B cell (primary cell): Measurements from ENCODE around the gene ALKBH2. TPM values are rescaled to one million over a fixed set of nuclear protein-coding genes. Genes with fewer than 3 reads are reported as not detected.

Experiments used
- ATAC-seq: fragments of 200-7000 bp; cut with Tn5 transposase; one replicate; pipeline ENCODE4 v1.10.0; 2021; ENCODE audit warnings: low read depth, mild to moderate bottlenecking, moderate number of reproducible peaks, moderate library complexity
- CTCF ChIA-PET: fragments of 350-600 bp; sonication (Branson Sonifier 250); formaldehyde crosslinking; loops from one replicate; lab custom pipeline; 2021; ENCODE audit warnings: antibody characterized with exemption, inconsistent platforms; lab: Charles Lee
- POLR2A ChIA-PET: fragments of 350-600 bp; sonication (Branson Sonifier 250); formaldehyde crosslinking; loops from one replicate; lab custom pipeline; 2021; ENCODE audit warnings: antibody characterized with exemption; lab: Charles Lee
- DNase-seq: peaks from one replicate; pipeline ENCODE4 v3.0.0; 2013
- H2AFZ ChIP-seq: 2 replicates; pipeline ENCODE4 v1.6.1; 2012; ENCODE audit warnings: mild to moderate bottlenecking, low read depth, low read length; ENCODE audit not compliant: insufficient read depth, poor library complexity, severe bottlenecking
- H3K27ac ChIP-seq, 2 donors: 1 replicate in 1 of 2; 2 replicates in 1 of 2; pipeline ENCODE4 v1.5.1; 2012 to 2013; ENCODE audit warnings: low read length in 2 of 2, mild to moderate bottlenecking in 2 of 2, moderate library complexity in 1 of 2
- H3K27me3 ChIP-seq, 4 experiments: fragments of 200-600 bp in 1 of 4; sonication (generic) in 1 of 4; replicated peaks in 1 of 4; 1 replicate in 2 of 4; 2 replicates in 2 of 4; pipeline versions ENCODE4 v1.6.1 to v1.7.0; 2013 to 2016; ENCODE audit warnings: low read length in 3 of 4, mild to moderate bottlenecking in 2 of 4, mixed read lengths in 1 of 4, moderate library complexity in 1 of 4; ENCODE audit not compliant: insufficient read depth in 4 of 4, control insufficient read depth in 3 of 4; ENCODE audit errors: control extremely low read depth in 1 of 4
- H3K36me3 ChIP-seq, 2 experiments: replicated peaks in 1 of 2; 1 replicate in 1 of 2; 2 replicates in 1 of 2; pipeline versions ENCODE4 v1.6.1 to v1.7.1; 2013; ENCODE audit warnings: low read length in 1 of 2; ENCODE audit not compliant: insufficient read depth in 2 of 2, control insufficient read depth in 1 of 2; ENCODE audit errors: control extremely low read depth in 1 of 2, extremely low read depth in 1 of 2
- H3K4me1 ChIP-seq, 2 donors: fragments of 200-600 bp in 1 of 2; sonication (generic) in 1 of 2; 1 replicate in 1 of 2; 2 replicates in 1 of 2; pipeline versions ENCODE4 v1.5.1 to v1.6.1; 2013 to 2017; ENCODE audit warnings: low read length in 2 of 2; ENCODE audit not compliant: control insufficient read depth in 2 of 2, insufficient read depth in 2 of 2
- H3K4me2 ChIP-seq: replicated peaks from 2 replicates; pipeline ENCODE3; 2012; ENCODE audit warnings: mild to moderate bottlenecking, low read depth, low read length; ENCODE audit not compliant: poor library complexity, severe bottlenecking
- H3K4me3 ChIP-seq, 5 experiments: fragments of 200-600 bp in 1 of 5; sonication (generic) in 1 of 5; 1 replicate in 3 of 5; 2 replicates in 2 of 5; pipeline versions ENCODE4 v1.5.1 to v1.7.0; 2011 to 2016; ENCODE audit warnings: low read length in 4 of 5, mild to moderate bottlenecking in 4 of 5, low read depth in 2 of 5, control low read depth in 1 of 5, moderate library complexity in 1 of 5; ENCODE audit not compliant: insufficient read depth in 1 of 5; ENCODE audit errors: control extremely low read depth in 1 of 5, extremely low read depth in 1 of 5
- H3K79me2 ChIP-seq: fragments of 200-600 bp; sonication (generic); one replicate; pipeline ENCODE4 v1.6.0; 2016; ENCODE audit warnings: low read length; ENCODE audit not compliant: control insufficient read depth, insufficient read depth
- H3K9ac ChIP-seq: fragments of 200-600 bp; sonication (generic); 2 replicates; pipeline ENCODE4 v1.6.1; 2017; ENCODE audit warnings: mild to moderate bottlenecking, low read length, moderate library complexity
- H3K9me3 ChIP-seq, 3 donors: one replicate each; pipeline versions ENCODE4 v1.6.1 to v1.7.1; 2013; ENCODE audit warnings: low read length in 2 of 3; ENCODE audit not compliant: control insufficient read depth in 2 of 3, insufficient read depth in 1 of 3; ENCODE audit errors: control extremely low read depth in 1 of 3
- H4K20me1 ChIP-seq: 2 replicates; pipeline ENCODE4 v1.6.0; 2012; ENCODE audit warnings: mild to moderate bottlenecking, low read length; ENCODE audit not compliant: insufficient read depth, control insufficient read depth, poor library complexity, severe bottlenecking
- H3K27ac Mint-ChIP-seq: one replicate; pipeline ENCODE4 v1.8.0; 2021; ENCODE audit warnings: mixed read lengths
- H3K27me3 Mint-ChIP-seq: one replicate; pipeline ENCODE4 v1.8.0; 2021; ENCODE audit warnings: mixed read lengths
- H3K4me1 Mint-ChIP-seq: one replicate; pipeline ENCODE4 v1.8.0; 2021; ENCODE audit warnings: mixed read lengths
- H3K4me3 Mint-ChIP-seq: one replicate; pipeline ENCODE4 v1.8.0; 2021; ENCODE audit warnings: mixed read lengths
- H3K9me3 Mint-ChIP-seq: one replicate; pipeline ENCODE4 v1.8.0; 2022; ENCODE audit warnings: mixed read lengths; ENCODE audit not compliant: insufficient read depth
- CTCF ChIP-seq: fragments of 200-600 bp; IDR thresholded peaks from one replicate; pipeline ENCODE4 v1.8.0; 2022; ENCODE audit warnings: antibody characterized with exemption, mild to moderate bottlenecking
- EZH2 ChIP-seq: IDR thresholded peaks from 2 replicates; pipeline ENCODE4 v1.6.1; 2012; ENCODE audit warnings: borderline replicate concordance, low read depth, mild to moderate bottlenecking, moderate library complexity, low read length; ENCODE audit not compliant: insufficient read depth, poor library complexity, severe bottlenecking
- WGBS: methylation state at CpG from one replicate; pipeline ENCODE4 v1.1.5; 2013; ENCODE audit warnings: missing lambda C conversion rate; ENCODE audit not compliant: insufficient coverage; 5-methylcytosine and 5-hydroxymethylcytosine counted together
- intact Hi-C: fragments of 100-400 bp; cut with micrococcal nuclease; formaldehyde crosslinking; loops from one replicate; pipeline ENCODE4 v1.10.0; 2022
- polyA plus RNA-seq: library from polyadenylated mRNA; depleted of rRNA; stranded (reverse); fragments of >200 nt; gene quantifications from 2 replicates; pipeline ENCODE4 v1.2.3, GENCODE V29; 2012
- total RNA-seq, 2 donors: library from RNA; stranded (reverse); fragments of 120-200 nt in 1 of 2; gene quantifications; 1 replicate in 1 of 2; 2 replicates in 1 of 2; pipeline versions ENCODE4 v1.2.3 to v1.2.4, GENCODE V29; 2013 to 2022

The ALKBH2 gene
- total and polyA plus RNA-seq, 2 donors (not counting 1 experiment from before 2014, with no cell fraction given) = 14.6 TPM

- TF ChIP-seq CTCF (no peak), EZH2 (no peak)
- Histone ChIP-seq H3K4me1 (peaks cover 8 to 24% of the 10 kb centered on the region in 2 donors), H3K4me2 (peak overlapping the region; percentile 87), H3K27ac (peak overlapping the region; percentile 78 to 82), H3K4me3 (peak overlapping the region; percentile 75 to 94 (median 89)), H3K9ac (peak overlapping the region; percentile 94), H3K79me2 (peaks cover 12% of the 10 kb centered on the region), H3K27me3 (no peaks in the 10 kb centered on the region), H2AFZ (peak overlapping the region; percentile 98), H3K36me3 (peaks cover 0 to 3% of the 10 kb centered on the region in 2 experiments), H4K20me1 (no peaks in the 10 kb centered on the region), H3K9me3 (no peaks in the 10 kb centered on the region)
- no peaks in the 10 kb centered on the region for H3K27me3 Mint-ChIP-seq
- DNase-seq (peak; percentile 69), ATAC-seq (peak; percentile 39)
- peaks cover 22% of the 10 kb centered on the region for H3K4me1 Mint-ChIP-seq
- H3K9me3 Mint-ChIP-seq = no peaks in the 10 kb centered on the region
- 32% methylated on average over 7 of the region's 9 CpGs for WGBS
- ChIA-PET CTCF (interaction anchor here (1.3 to 2.3 kb wide), 2 partner anchors 38 to 40 kb away, joined by 6 to 7 read pairs; partner anchors contain the start of gene ALKBH2), POLR2A (interaction anchor here (0.6 to 1.3 kb wide), 2 partner anchors 196 to 835 kb away, joined by 4 read pairs; partner anchors contain the start of gene SSH1)
- peak overlapping the region; percentile 90 for H3K4me3 Mint-ChIP-seq
- intact Hi-C loops = loop anchor here (1.0 to 5.0 kb wide), 3 partner anchors 40 to 321 kb away; partner anchors contain the start of genes ALKBH2, CORO1C and SSH1
- H3K27ac Mint-ChIP-seq = peak overlapping the region; percentile 92
These were observed 39.7 kb downstream of the ALKBH2 start for GRCh38 chr12:109053382-109054123.
